IMR-90 (cell line): ENCODE results near the gene UTP14A. TPM values are rescaled to one million over a fixed set of nuclear protein-coding genes. Genes with fewer than 3 reads are reported as not detected.

Experiments
- ATAC-seq: fragments of 200-7000 bp; cut with Tn5 transposase; 2 replicates; pipeline ENCODE4 v1.9.1; 2020; ENCODE audit warnings: low read depth, mild to moderate bottlenecking, moderate library complexity
- BruUV-seq: library from RNA; stranded (reverse); fragments of 400-500 nt; replicated peaks from 2 replicates; lab custom pipeline; 2021; lab: Mats Ljungman, UMichigan
- CTCF ChIA-PET: fragments of 300-600 bp; formaldehyde crosslinking; extraction: SDS; loops from one replicate; lab custom pipeline; 2021; ENCODE audit warnings: antibody characterized with exemption; lab: Yijun Ruan, JAX
- POLR2A ChIA-PET: fragments of 300-600 bp; sonication (Branson Sonifier 250); formaldehyde crosslinking; loops from one replicate; lab custom pipeline; 2022; ENCODE audit warnings: antibody characterized with exemption; ENCODE audit not compliant: unreplicated experiment; lab: Charles Lee
- DNase-seq: peaks from one replicate; pipeline ENCODE4 v3.0.0; 2013
- H2AFZ ChIP-seq: replicated peaks from 2 replicates; pipeline ENCODE3; 2013; ENCODE audit warnings: low read length, mild to moderate bottlenecking; ENCODE audit not compliant: poor library complexity
- H2AK5ac ChIP-seq: 2 replicates; pipeline ENCODE4 v1.6.1; 2013; ENCODE audit warnings: low read depth, low read length, inconsistent platforms
- H2AK9ac ChIP-seq: replicated peaks from 2 replicates; pipeline ENCODE3; 2013; ENCODE audit warnings: mild to moderate bottlenecking, low read depth, low read length, moderate library complexity; ENCODE audit not compliant: poor library complexity
- H2BK120ac ChIP-seq: 2 replicates; pipeline ENCODE4 v1.6.1; 2013; ENCODE audit warnings: low read depth, low read length, inconsistent platforms
- H2BK15ac ChIP-seq: 3 replicates; pipeline ENCODE4 v1.6.1; 2013; ENCODE audit warnings: low read depth, low read length, inconsistent platforms
- H2BK20ac ChIP-seq: 2 replicates; pipeline ENCODE4 v1.6.1; 2013; ENCODE audit warnings: low read depth, mild to moderate bottlenecking, inconsistent platforms, low read length, moderate library complexity
- H2BK5ac ChIP-seq: 2 replicates; pipeline ENCODE4 v1.6.1; 2013; ENCODE audit warnings: mild to moderate bottlenecking, low read depth, low read length, inconsistent platforms; ENCODE audit not compliant: poor library complexity, severe bottlenecking
- H3K14ac ChIP-seq: replicated peaks from 2 replicates; pipeline ENCODE4 v1.6.1; 2013; ENCODE audit warnings: low read depth, low read length, inconsistent platforms
- H3K18ac ChIP-seq: 2 replicates; pipeline ENCODE4 v1.6.1; 2013; ENCODE audit warnings: low read depth, low read length, control low read depth
- H3K23ac ChIP-seq: 2 replicates; pipeline ENCODE4 v1.6.1; 2013; ENCODE audit warnings: low read depth, low read length, inconsistent platforms
- H3K27ac ChIP-seq: 2 replicates; pipeline ENCODE4 v1.5.1; 2013; ENCODE audit warnings: mild to moderate bottlenecking, control low read depth, low read length; ENCODE audit not compliant: insufficient read depth
- H3K27me3 ChIP-seq: 2 replicates; pipeline ENCODE4 v1.6.1; 2013; ENCODE audit warnings: low read length; ENCODE audit not compliant: control insufficient read depth, insufficient read depth
- H3K36me3 ChIP-seq: 2 replicates; pipeline ENCODE4 v1.6.1; 2013; ENCODE audit warnings: low read length, mixed read lengths; ENCODE audit not compliant: control insufficient read depth, insufficient read depth
- H3K4ac ChIP-seq: 2 replicates; pipeline ENCODE4 v1.6.1; 2013; ENCODE audit warnings: low read depth, low read length, inconsistent platforms
- H3K4me1 ChIP-seq: 2 replicates; pipeline ENCODE4 v1.6.1; 2013; ENCODE audit warnings: low read length, mixed read lengths; ENCODE audit not compliant: control insufficient read depth, insufficient read depth
- H3K4me2 ChIP-seq: 2 replicates; pipeline ENCODE4 v1.6.1; 2013; ENCODE audit warnings: low read depth, mild to moderate bottlenecking, control low read depth, low read length, moderate library complexity
- H3K4me3 ChIP-seq: 2 replicates; pipeline ENCODE4 v1.5.1; 2013; ENCODE audit warnings: low read depth, mild to moderate bottlenecking, control low read depth, low read length, moderate library complexity; ENCODE audit not compliant: insufficient read depth
- H3K56ac ChIP-seq: 2 replicates; pipeline ENCODE4 v1.6.1; 2013; ENCODE audit warnings: low read length, inconsistent platforms; ENCODE audit not compliant: insufficient read depth; ENCODE audit errors: extremely low read depth
- H3K79me1 ChIP-seq, 2 experiments: 2 replicates each; pipeline ENCODE4 v1.6.1; 2013; ENCODE audit warnings: low read length in 2 of 2, inconsistent platforms in 1 of 2, low read depth in 1 of 2
- H3K9ac ChIP-seq: 2 replicates; pipeline ENCODE4 v1.6.1; 2013; ENCODE audit warnings: low read depth, low read length, control low read depth
- H3K9me1 ChIP-seq: 2 replicates; pipeline ENCODE4 v1.6.1; 2013; ENCODE audit warnings: low read length, inconsistent platforms; ENCODE audit not compliant: insufficient read depth
- H3K9me3 ChIP-seq: 2 replicates; pipeline ENCODE4 v1.6.1; 2013; ENCODE audit warnings: low read length; ENCODE audit not compliant: control insufficient read depth, insufficient read depth
- H4K20me1 ChIP-seq: 2 replicates; pipeline ENCODE4 v1.6.1; 2013; ENCODE audit warnings: low read length, inconsistent platforms; ENCODE audit not compliant: insufficient read depth
- H4K5ac ChIP-seq: 2 replicates; pipeline ENCODE4 v1.6.1; 2013; ENCODE audit warnings: mild to moderate bottlenecking, low read depth, low read length, control low read depth
- H4K8ac ChIP-seq, 2 experiments: 2 replicates each; pipeline ENCODE4 v1.6.1; 2013; ENCODE audit warnings: low read depth in 2 of 2, low read length in 2 of 2, control low read depth in 1 of 2, inconsistent platforms in 1 of 2
- H4K91ac ChIP-seq: 2 replicates; pipeline ENCODE4 v1.6.1; 2013; ENCODE audit warnings: low read depth, low read length, inconsistent platforms; ENCODE audit not compliant: insufficient read depth
- BHLHE40 ChIP-seq: fragments of 150-350 bp; IDR thresholded peaks from 2 replicates; pipeline ENCODE4 v1.6.1; 2016; ENCODE audit warnings: mild to moderate bottlenecking, low read depth, low read length
- POLR2A ChIP-seq: IDR thresholded peaks from 2 replicates; pipeline ENCODE4 v1.6.1; 2012; ENCODE audit warnings: mild to moderate bottlenecking, low read depth, low read length
- RAD21 ChIP-seq: IDR thresholded peaks from 2 replicates; pipeline ENCODE4 v1.6.1; 2012; ENCODE audit warnings: low read length, improper control_type of control experiment
- SMC3 ChIP-seq: fragments of 150-350 bp; IDR thresholded peaks from 2 replicates; pipeline ENCODE4 v1.6.1; 2016; ENCODE audit warnings: low read depth, mild to moderate bottlenecking, antibody characterized with exemption, low read length, moderate library complexity
- WGBS, 2 experiments: methylation state at CpG; one replicate each; pipeline versions ENCODE4 v1.1.5 to v1.1.7; 2013; ENCODE audit warnings: missing lambda C conversion rate in 2 of 2; ENCODE audit not compliant: insufficient read length in 1 of 2; ENCODE audit errors: extremely low coverage in 2 of 2; 5-methylcytosine and 5-hydroxymethylcytosine counted together
- dilution Hi-C: fragments of 300-500 bp; cut with HindIII; formaldehyde crosslinking; loops from one replicate; pipeline ENCODE4 v1.14.3; 2018; ENCODE audit warnings: low sequenced_read_pairs; ENCODE audit not compliant: unreplicated experiment
- in situ Hi-C: fragments of 300-500 bp; cut with MboI; formaldehyde crosslinking; loops from 3 replicates; pipeline ENCODE4 v1.14.3; 2019; ENCODE audit warnings: low sequenced_read_pairs, inconsistent platforms, mixed read lengths
- intact Hi-C: fragments of 100-400 bp; cut with micrococcal nuclease; formaldehyde crosslinking; loops from 2 replicates; pipeline ENCODE4 v1.10.0; 2022
- polyA plus RNA-seq, 3 experiments: library from polyadenylated mRNA; depleted of rRNA; stranded (reverse); fragments of >200 nt; gene quantifications; 2 replicates each; pipeline ENCODE4 v1.2.3, GENCODE V29; 2012; ENCODE audit warnings: low replicate concordance in 1 of 3
- total RNA-seq: library from RNA; depleted of rRNA; stranded (reverse); fragments of >200 nt; gene quantifications from 2 replicates; pipeline ENCODE4 v1.2.3, GENCODE V29; 2012

Gene UTP14A
- total and polyA plus RNA-seq, 2 of the 4 experiments (the other 2 are of a cell fraction): 13.8 to 15.2 TPM

DNA sequence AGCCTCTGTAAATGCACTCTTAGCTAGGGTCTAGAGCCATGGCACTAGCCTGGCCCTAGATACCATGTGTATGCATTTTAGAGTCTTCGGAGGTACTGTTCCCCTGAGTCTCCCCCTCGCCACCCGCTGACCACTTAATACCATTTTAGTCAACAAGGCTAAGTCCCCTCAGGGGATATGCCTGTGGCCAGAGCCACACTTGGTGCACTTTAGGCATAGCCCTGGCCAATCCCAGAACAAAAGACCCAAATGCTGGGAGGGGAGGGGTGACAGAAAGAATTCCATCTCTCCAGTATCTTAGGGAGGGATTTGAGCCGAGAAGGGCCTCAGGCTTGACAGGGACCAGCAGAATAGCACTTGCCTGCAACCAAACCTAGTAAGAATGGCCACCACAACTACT is 47.9 kb downstream of the UTP14A start:
- Histone ChIP-seq H3K9me3 (no peaks in the 10 kb centered on the region), H3K36me3 (no peaks in the 10 kb centered on the region), H2AK5ac (no peak overlapping the region), H2BK5ac (no peak overlapping the region), H2AK9ac (no peak overlapping the region), H3K27ac (no peak overlapping the region), H3K56ac (no peak overlapping the region), H3K14ac (no peak overlapping the region), H3K79me1 (no peaks in the 10 kb centered on the region), H2BK120ac (no peak overlapping the region), H3K4me2 (no peak overlapping the region), H4K5ac (no peak overlapping the region), H3K27me3 (peaks cover 9% of the 10 kb centered on the region), H4K20me1 (no peaks in the 10 kb centered on the region), H2AFZ (no peak overlapping the region), H2BK20ac (no peak overlapping the region), H3K9me1 (no peaks in the 10 kb centered on the region), H3K4ac (no peak overlapping the region), H4K8ac (no peak overlapping the region), H3K4me3 (no peak overlapping the region), H3K4me1 (no peaks in the 10 kb centered on the region), H2BK15ac (no peak overlapping the region), H3K18ac (no peak overlapping the region), H4K91ac (no peak overlapping the region), H3K9ac (no peak overlapping the region), H3K23ac (no peak overlapping the region)
- TF ChIP-seq RAD21 (no peak), BHLHE40 (no peak), SMC3 (no peak), POLR2A (no peak)
- dilution Hi-C loops (no loop called here), in situ Hi-C loops (no loop called here), intact Hi-C loops (no loop called here)
- CTCF ChIA-PET: no interaction called here
- BruUV-seq: no TSS peak
- POLR2A ChIA-PET: no interaction called here
- WGBS, 2 experiments: 80% methylated on average over 1 of the region's 4 CpGs; no CpG with 5 or more reads in 1 of the 2 experiments
- DNase-seq (no peak), ATAC-seq (no peak)
